SK-N-SH (cell line): ENCODE data around the gene RBMS3. TPM values are rescaled to one million over a fixed set of nuclear protein-coding genes. Genes with fewer than 3 reads are reported as not detected.

Experiments
- CTCF ChIA-PET: fragments of 300-600, 350-600 bp; formaldehyde crosslinking; extraction: SDS; loops from one replicate; lab custom pipeline; 2021; lab: Yijun Ruan, JAX
- POLR2A ChIA-PET: fragments of 350-600 bp; sonication (Branson Sonifier 250); formaldehyde crosslinking; extraction: SDS; loops from one replicate; lab custom pipeline; 2020; ENCODE audit warnings: antibody characterized with exemption, inconsistent platforms; lab: Yijun Ruan, JAX
- DNase-seq: peaks from one replicate; pipeline ENCODE4 v3.0.0; 2012
- H2AFZ ChIP-seq: fragments of 200-600 bp; sonication (generic); 2 replicates; pipeline ENCODE4 v1.8.1; 2016; ENCODE audit warnings: antibody characterized with exemption, mild to moderate bottlenecking, low read depth
- H3F3A ChIP-seq: fragments of 200-600 bp; sonication (generic); replicated peaks from 2 replicates; pipeline ENCODE3; 2016; ENCODE audit warnings: antibody characterized with exemption, mild to moderate bottlenecking; ENCODE audit not compliant: insufficient read depth
- H3K27ac ChIP-seq, 2 experiments: fragments of 200-500 bp in 1 of 2; fragments of 200-600 bp in 1 of 2; sonication (Bioruptor generic) in 1 of 2; sonication (generic), shearing (Covaris generic) in 1 of 2; 2 replicates each; pipeline versions ENCODE4 v1.5.1 to v1.6.1; 2014 to 2016; ENCODE audit warnings: low read depth in 2 of 2, inconsistent platforms in 1 of 2, low read length in 1 of 2, mild to moderate bottlenecking in 1 of 2, mixed read lengths in 1 of 2
- H3K27me3 ChIP-seq: fragments of 200-600 bp; sonication (generic), shearing (Covaris generic); 2 replicates; pipeline ENCODE4 v1.6.1; 2016; ENCODE audit warnings: mixed run types; ENCODE audit not compliant: insufficient read depth
- H3K36me3 ChIP-seq, 2 experiments: fragments of 200-500 bp in 1 of 2; fragments of 200-600 bp in 1 of 2; sonication (Bioruptor generic) in 1 of 2; sonication (generic) in 1 of 2; replicated peaks in 1 of 2; 2 replicates each; pipeline versions ENCODE3 to v1.5.1; 2014 to 2016; ENCODE audit warnings: low read length in 1 of 2, mild to moderate bottlenecking in 1 of 2; ENCODE audit not compliant: insufficient read depth in 2 of 2, control insufficient read depth in 1 of 2
- H3K4me1 ChIP-seq, 2 experiments: fragments of 200-500 bp in 1 of 2; fragments of 200-600 bp in 1 of 2; sonication (Bioruptor generic) in 1 of 2; sonication (generic), shearing (Covaris generic) in 1 of 2; 2 replicates each; pipeline versions ENCODE4 v1.5.1 to v1.6.1; 2014 to 2016; ENCODE audit warnings: low read depth in 1 of 2, low read length in 1 of 2, mixed run types in 1 of 2; ENCODE audit not compliant: insufficient read depth in 2 of 2, control insufficient read depth in 1 of 2
- H3K4me2 ChIP-seq: fragments of 200-600 bp; sonication (generic), shearing (Covaris generic); 2 replicates; pipeline ENCODE4 v1.6.1; 2017; ENCODE audit warnings: mixed run types
- H3K4me3 ChIP-seq, 2 experiments: fragments of 200-500 bp in 1 of 2; fragments of 200-600 bp in 1 of 2; sonication (Bioruptor generic) in 1 of 2; sonication (generic), shearing (Covaris generic) in 1 of 2; 2 replicates each; pipeline versions ENCODE4 v1.5.1 to v1.8.1; 2014 to 2016; ENCODE audit warnings: low read depth in 2 of 2, inconsistent platforms in 1 of 2, low read length in 1 of 2, mild to moderate bottlenecking in 1 of 2, mixed read lengths in 1 of 2, moderate library complexity in 1 of 2
- H3K79me2 ChIP-seq: fragments of 200-600 bp; sonication (generic); 2 replicates; pipeline ENCODE4 v1.8.1; 2017; ENCODE audit warnings: mild to moderate bottlenecking; ENCODE audit not compliant: insufficient read depth
- H3K9ac ChIP-seq: fragments of 200-600 bp; sonication (generic); 2 replicates; pipeline ENCODE4 v1.6.1; 2017; ENCODE audit warnings: mixed run types
- H3K9me2 ChIP-seq: fragments of 200-600 bp; sonication (generic); 2 replicates; pipeline ENCODE4 v1.6.1; 2017; ENCODE audit warnings: mixed run types
- H3K9me3 ChIP-seq: fragments of 200-600 bp; sonication (generic); 2 replicates; pipeline ENCODE4 v1.6.1; 2017; ENCODE audit warnings: mixed run types, mild to moderate bottlenecking, moderate library complexity
- H4K20me1 ChIP-seq: fragments of 200-600 bp; sonication (generic); 2 replicates; pipeline ENCODE4 v1.6.1; 2017; ENCODE audit warnings: mild to moderate bottlenecking, mixed run types; ENCODE audit not compliant: insufficient read depth
- CTCF ChIP-seq: fragments of 200-600 bp; sonication (generic); IDR thresholded peaks from 2 replicates; pipeline ENCODE4 v1.6.1; 2017; ENCODE audit warnings: antibody characterized with exemption, mild to moderate bottlenecking, moderate library complexity
- FOSL2 ChIP-seq: IDR thresholded peaks from 2 replicates; pipeline ENCODE4 v1.4.0; 2012; ENCODE audit warnings: low read depth, mild to moderate bottlenecking, moderate library complexity, borderline replicate concordance
- FOXJ3 ChIP-seq: sonication (generic); formaldehyde crosslinking; IDR thresholded peaks from 2 replicates; pipeline ENCODE4 v1.5.1; 2020; ENCODE audit warnings: mild to moderate bottlenecking, missing genetic modification reagents
- FOXM1 ChIP-seq: IDR thresholded peaks from 2 replicates; pipeline ENCODE4 v1.4.0; 2012; ENCODE audit warnings: low read depth, mild to moderate bottlenecking
- GABPA ChIP-seq: IDR thresholded peaks from 2 replicates; pipeline ENCODE4 v1.4.0; 2012; ENCODE audit warnings: low read depth, mild to moderate bottlenecking
- MEF2A ChIP-seq: IDR thresholded peaks from 2 replicates; pipeline ENCODE4 v1.4.0; 2012; ENCODE audit warnings: low read depth, borderline replicate concordance
- MXI1 ChIP-seq: IDR thresholded peaks from 2 replicates; pipeline ENCODE4 v1.6.1; 2012; ENCODE audit warnings: mild to moderate bottlenecking, low read depth, low read length, improper control_type of control experiment
- NRF1 ChIP-seq: IDR thresholded peaks from 2 replicates; pipeline ENCODE4 v1.6.1; 2012; ENCODE audit warnings: low read depth, mild to moderate bottlenecking, low read length
- PBX3 ChIP-seq: IDR thresholded peaks from 2 replicates; pipeline ENCODE4; 2012
- POLR2AphosphoS5 ChIP-seq: IDR thresholded peaks from 2 replicates; pipeline ENCODE4 v1.6.1; 2012; ENCODE audit warnings: low read depth, low read length
- RAD21 ChIP-seq: IDR thresholded peaks from 2 replicates; pipeline ENCODE4 v1.6.1; 2012; ENCODE audit warnings: mild to moderate bottlenecking, low read length
- TCF12 ChIP-seq: IDR thresholded peaks from 2 replicates; pipeline ENCODE4 v1.4.0; 2012
- TEAD4 ChIP-seq: IDR thresholded peaks from 2 replicates; pipeline ENCODE4 v1.4.0; 2012; ENCODE audit warnings: mild to moderate bottlenecking, borderline replicate concordance; ENCODE audit not compliant: insufficient read depth
- WGBS: methylation state at CpG from one replicate; pipeline ENCODE4 v1.1.6; 2017; ENCODE audit warnings: low lambda C conversion rate; 5-methylcytosine and 5-hydroxymethylcytosine counted together
- polyA plus RNA-seq, 3 experiments: library from polyadenylated mRNA; depleted of rRNA; stranded (reverse); fragments of >200 nt; gene quantifications; 2 replicates each; pipeline ENCODE4 v1.2.3, GENCODE V29; 2012

Gene RBMS3
- polyA plus RNA-seq, 1 of the 3 experiments (the other 2 are of a cell fraction): 8.2 TPM

GRCh38 chr3:29859726-29860270, 578.9 kb downstream of the RBMS3 start:
- Histone ChIP-seq H3K4me2 (no peak overlapping the region), H3K4me3 (no peak overlapping the region), H3K36me3 (peaks cover 0 to 6% of the 10 kb centered on the region in 2 experiments), H3K27me3 (no peaks in the 10 kb centered on the region), H4K20me1 (no peaks in the 10 kb centered on the region), H3F3A (no peaks in the 10 kb centered on the region), H3K27ac (no peak overlapping the region), H3K9ac (no peak overlapping the region), H3K9me3 (no peaks in the 10 kb centered on the region), H2AFZ (no peak overlapping the region), H3K9me2 (no peaks in the 10 kb centered on the region), H3K4me1 (peaks cover 0 to 2% of the 10 kb centered on the region in 2 experiments; a peak in 1 of 4 replicates), H3K79me2 (no peaks in the 10 kb centered on the region)
- DNase-seq: no peak
- CTCF ChIA-PET: interaction anchor here (0.6 to 1.4 kb wide), 3 partner anchors 14 to 1279 kb away, joined by 3 to 4 read pairs (median 3); no protein-coding TSS in a partner anchor
- WGBS: 95% methylated on average over 1 of the region's 1 CpG
- POLR2A ChIA-PET: no interaction called here
- TF ChIP-seq MXI1 (no peak), FOXJ3 (no peak), NRF1 (no peak), RAD21 (no peak), GABPA (no peak), FOSL2 (no peak), PBX3 (no peak), MEF2A (no peak), CTCF (no peak), FOXM1 (no peak)

- no peaks in the 10 kb centered on the region for H3K27me3 ChIP-seq
- H3F3A ChIP-seq: no peaks in the 10 kb centered on the region
- H3K9me2 ChIP-seq: no peaks in the 10 kb centered on the region
- no peaks in the 10 kb centered on the region for H4K20me1 ChIP-seq
- peaks cover 2 to 3% of the 10 kb centered on the region in 2 experiments for H3K36me3 ChIP-seq
- ChIA-PET CTCF (interaction anchor here (0.7 kb wide), 1 partner anchor 46 kb away, joined by 3 read pairs; no protein-coding TSS in a partner anchor), POLR2A (no interaction called here)
- no peak overlapping the region for H3K27ac ChIP-seq
- TF ChIP-seq TEAD4: no peak
- no peak for TF ChIP-seq FOXJ3
- no peak for TF ChIP-seq NRF1
- TF ChIP-seq RAD21: no peak
- no peak for TF ChIP-seq POLR2AphosphoS5
- no peak for TF ChIP-seq TCF12
- no peak overlapping the region for H3K4me2 ChIP-seq
- H3K9me3 ChIP-seq: no peaks in the 10 kb centered on the region
- no peak for DNase-seq
- H2AFZ ChIP-seq: no peak overlapping the region
- H3K9ac ChIP-seq: no peak overlapping the region
- H3K4me1 ChIP-seq: peaks cover 0 to 5% of the 10 kb centered on the region in 2 experiments; a peak in 1 of 4 replicates
- no peaks in the 10 kb centered on the region for H3K79me2 ChIP-seq
- WGBS: 77% methylated on average over 1 of the region's 1 CpG
- H3K4me3 ChIP-seq: no peak overlapping the region
Observed at GRCh38 chr3:29864809-29865208, 583.9 kb downstream of the RBMS3 start.
